SK-N-SH treated with all-trans-retinoic acid at 6 μM for 48 hours (cell line): ENCODE measurements around the gene NPLOC4.

Experiments
- ATAC-seq: fragments of 200-7000 bp; cut with Tn5 transposase; 3 replicates; pipeline ENCODE4 v1.9.1; 2020; ENCODE audit warnings: mild to moderate bottlenecking, moderate library complexity
- BACH2 ChIP-seq: fragments of 250-450 bp; sonication (Bioruptor Pico); IDR thresholded peaks from 2 replicates; pipeline ENCODE4 v1.9.0; 2021; ENCODE audit warnings: mild to moderate bottlenecking, borderline replicate concordance
- CREB5 ChIP-seq: fragments of 250-450 bp; sonication (Bioruptor Pico); IDR thresholded peaks from 2 replicates; pipeline ENCODE4 v1.5.1; 2020; ENCODE audit warnings: low read depth, mild to moderate bottlenecking, moderate library complexity
- CSDC2 ChIP-seq: fragments of 250-450 bp; sonication (Bioruptor Pico); IDR thresholded peaks from 2 replicates; pipeline ENCODE4 v1.5.0; 2020; ENCODE audit warnings: mild to moderate bottlenecking, moderate library complexity
- ESRRG ChIP-seq: fragments of 250-450 bp; sonication (Bioruptor Pico); IDR thresholded peaks from 2 replicates; pipeline ENCODE4 v1.6.1; 2021; ENCODE audit warnings: mild to moderate bottlenecking
- GLIS3 ChIP-seq: fragments of 250-450 bp; sonication (Bioruptor Pico); IDR thresholded peaks from 2 replicates; pipeline ENCODE4 v1.5.0; 2020; ENCODE audit warnings: mild to moderate bottlenecking, moderate library complexity
- ISL1 ChIP-seq: fragments of 250-450 bp; sonication (Bioruptor Pico); IDR thresholded peaks from 2 replicates; pipeline ENCODE4 v2.1.2; 2022; ENCODE audit warnings: mild to moderate bottlenecking, moderate library complexity
- OSR1 ChIP-seq: fragments of 250-450 bp; sonication (Bioruptor Pico); IDR thresholded peaks from 2 replicates; pipeline ENCODE4 v1.8.0; 2022; ENCODE audit warnings: moderate library complexity, mild to moderate bottlenecking, inconsistent platforms
- PATZ1 ChIP-seq: fragments of 250-450 bp; sonication (Bioruptor Pico); IDR thresholded peaks from 2 replicates; pipeline ENCODE4 v1.8.0; 2020; ENCODE audit warnings: mild to moderate bottlenecking, moderate library complexity, borderline replicate concordance
- POU6F1 ChIP-seq: fragments of 250-450 bp; sonication (Bioruptor Pico); IDR thresholded peaks from 2 replicates; pipeline ENCODE4 v1.8.0; 2021; ENCODE audit warnings: low read depth, mild to moderate bottlenecking, moderate library complexity, borderline replicate concordance
- PPARA ChIP-seq: fragments of 250-450 bp; sonication (Bioruptor Pico); IDR thresholded peaks from 2 replicates; pipeline ENCODE4 v1.5.0; 2020; ENCODE audit warnings: mild to moderate bottlenecking, borderline replicate concordance
- RARB ChIP-seq: fragments of 250-450 bp; sonication (Bioruptor Pico); IDR thresholded peaks from 2 replicates; pipeline ENCODE4 v1.8.0; 2021; ENCODE audit warnings: mild to moderate bottlenecking, moderate library complexity
- SNAI2 ChIP-seq: fragments of 250-450 bp; sonication (Bioruptor Pico); IDR thresholded peaks from 2 replicates; pipeline ENCODE4 v1.5.0; 2020; ENCODE audit warnings: mild to moderate bottlenecking, moderate library complexity
- TCF4 ChIP-seq: fragments of 250-450 bp; sonication (Bioruptor Pico); IDR thresholded peaks from 2 replicates; pipeline ENCODE4 v1.8.0; 2021; ENCODE audit warnings: mild to moderate bottlenecking, moderate library complexity, borderline replicate concordance
- TOX ChIP-seq: fragments of 250-450 bp; sonication (Bioruptor Pico); IDR thresholded peaks from 2 replicates; pipeline ENCODE4 v1.8.0; 2021; ENCODE audit warnings: mild to moderate bottlenecking, moderate library complexity, borderline replicate concordance
- TSHZ2 ChIP-seq: fragments of 250-450 bp; sonication (Bioruptor Pico); IDR thresholded peaks from 2 replicates; pipeline ENCODE4 v1.5.0; 2020; ENCODE audit warnings: mild to moderate bottlenecking, moderate library complexity
- ZC3H10 ChIP-seq: fragments of 250-450 bp; sonication (Bioruptor Pico); IDR thresholded peaks from 2 replicates; pipeline ENCODE4 v1.5.1; 2021; ENCODE audit warnings: mild to moderate bottlenecking, moderate library complexity
- ZFP3 ChIP-seq: fragments of 250-450 bp; sonication (Bioruptor Pico); IDR thresholded peaks from 2 replicates; pipeline ENCODE4 v1.5.0; 2020; ENCODE audit warnings: mild to moderate bottlenecking, moderate library complexity
- ZFP30 ChIP-seq: fragments of 450-650 bp; formaldehyde crosslinking; IDR thresholded peaks from 2 replicates; pipeline ENCODE4 v1.5.0; 2022; ENCODE audit warnings: mild to moderate bottlenecking, moderate library complexity
- ZNF565 ChIP-seq: fragments of 450-650 bp; formaldehyde crosslinking; conservative IDR thresholded peaks from 2 replicates; pipeline ENCODE4 v1.5.0; 2020; ENCODE audit warnings: low read depth, mild to moderate bottlenecking, moderate library complexity
- ZNF70 ChIP-seq: fragments of 450-650 bp; formaldehyde crosslinking; IDR thresholded peaks from 2 replicates; pipeline ENCODE4 v1.5.0; 2020; ENCODE audit warnings: mild to moderate bottlenecking, moderate library complexity
- ZNF8 ChIP-seq: fragments of 450-650 bp; formaldehyde crosslinking; IDR thresholded peaks from 2 replicates; pipeline ENCODE4 v1.5.0; 2020; ENCODE audit warnings: mild to moderate bottlenecking, moderate library complexity

Gene NPLOC4

GRCh38 chr17:81546906-81547613, 89.9 kb downstream of the NPLOC4 start:
- TF ChIP-seq ZNF70 (CRISPR knock-in tag) (no peak), ZNF565 (CRISPR knock-in tag) (no peak), ZFP3 (CRISPR knock-in tag) (no peak), TCF4 (CRISPR knock-in tag) (no peak), PPARA (CRISPR knock-in tag) (no peak), POU6F1 (CRISPR knock-in tag) (no peak), SNAI2 (CRISPR knock-in tag) (no peak), TSHZ2 (CRISPR knock-in tag) (no peak), BACH2 (CRISPR knock-in tag) (no peak), PATZ1 (CRISPR knock-in tag) (no peak), ESRRG (no peak), ISL1 (no peak), OSR1 (CRISPR knock-in tag) (no peak), ZNF8 (CRISPR knock-in tag) (no peak), ZC3H10 (CRISPR knock-in tag) (no peak)
- no peak for ATAC-seq

- ATAC-seq, result no peak
- TF ChIP-seq POU6F1 (CRISPR knock-in tag) (no peak), CREB5 (CRISPR knock-in tag) (no peak), ISL1 (no peak), OSR1 (CRISPR knock-in tag) (no peak), ZFP30 (CRISPR knock-in tag) (no peak), ZNF565 (CRISPR knock-in tag) (no peak), TOX (CRISPR knock-in tag) (no peak), TSHZ2 (CRISPR knock-in tag) (no peak), ZNF8 (CRISPR knock-in tag) (no peak), ZC3H10 (CRISPR knock-in tag) (no peak), CSDC2 (no peak), TCF4 (CRISPR knock-in tag) (no peak), SNAI2 (CRISPR knock-in tag) (no peak), PATZ1 (CRISPR knock-in tag) (no peak), GLIS3 (CRISPR knock-in tag) (no peak), RARB (no peak), ZFP3 (CRISPR knock-in tag) (no peak)
Measured at GRCh38 chr17:81545160-81545949, 91.6 kb downstream of the NPLOC4 start.
